HG03432 (cell line): ENCODE results near the gene DLX1.
A peak's percentile ranks its signal among the peaks of the same experiment; 100 is the strongest.
"Not testable (repeated sequence)": the region's sequence is repeated elsewhere in the genome, so short reads cannot be mapped to it uniquely, and the experiment has no call there.

Experiments
- ATAC-seq: cut with Tn5 transposase; IDR thresholded peaks from one replicate; pipeline ENCODE4 v1.9.1; 2021; ENCODE audit warnings: mild to moderate bottlenecking, moderate library complexity; ENCODE audit not compliant: unreplicated experiment

The DLX1 gene

GRCh38 chr2:172085460-172086159 is at the start of gene DLX1:
DLX1 (plus strand) TSS chr2:172085507; CDS start chr2:172085678, 171 bp downstream.
- ATAC-seq, result peak; percentile 13

GRCh38 chr2:172038121-172038520 is 47.2 kb upstream of the DLX1 start:
- no peak for ATAC-seq

- ATAC-seq, result no peak
Measured at GRCh38 chr2:172038604-172039003, 46.7 kb upstream of the DLX1 start.

- no peak for ATAC-seq
Measured at GRCh38 chr2:172039011-172039704, 46.1 kb upstream of the DLX1 start.

GRCh38 chr2:172040311-172040710 is 45.0 kb upstream of the DLX1 start:
- ATAC-seq, result no peak

GRCh38 chr2:172046080-172046678 is 39.1 kb upstream of the DLX1 start:
- ATAC-seq, result no peak

GRCh38 chr2:172046866-172047565 is 38.3 kb upstream of the DLX1 start:
- ATAC-seq, result no peak

GRCh38 chr2:172047566-172048507 is 37.5 kb upstream of the DLX1 start:
- no peak for ATAC-seq

- ATAC-seq, result no peak
Measured at GRCh38 chr2:172048508-172049503, 36.5 kb upstream of the DLX1 start.

GRCh38 chr2:172049567-172050120 is 35.7 kb upstream of the DLX1 start:
- no peak for ATAC-seq

GRCh38 chr2:172050479-172051125 is 34.7 kb upstream of the DLX1 start:
- no peak for ATAC-seq

GRCh38 chr2:172052000-172052983 is 33.0 kb upstream of the DLX1 start:
- ATAC-seq, result no peak

- no peak for ATAC-seq
Measured at GRCh38 chr2:172053486-172053885, 31.8 kb upstream of the DLX1 start.

GRCh38 chr2:172056293-172056692 is 29.0 kb upstream of the DLX1 start:
- ATAC-seq, result no peak

GRCh38 chr2:172058660-172059059 is 26.6 kb upstream of the DLX1 start:
- no peak for ATAC-seq

- not testable (repeated sequence) for ATAC-seq
Measured at GRCh38 chr2:172060118-172060517, 25.2 kb upstream of the DLX1 start.

GRCh38 chr2:172062402-172063004 is 22.8 kb upstream of the DLX1 start:
- no peak for ATAC-seq
